NCI-H187 treated with DMSO at 0.1 percent for 48 hours (cell line): ENCODE measurements around the gene DSCAML1.

Source experiments
- DNase-seq: peaks from one replicate; lab custom pipeline; 2025; lab: John Stamatoyannopoulos, UW

The DSCAML1 gene

DNA sequence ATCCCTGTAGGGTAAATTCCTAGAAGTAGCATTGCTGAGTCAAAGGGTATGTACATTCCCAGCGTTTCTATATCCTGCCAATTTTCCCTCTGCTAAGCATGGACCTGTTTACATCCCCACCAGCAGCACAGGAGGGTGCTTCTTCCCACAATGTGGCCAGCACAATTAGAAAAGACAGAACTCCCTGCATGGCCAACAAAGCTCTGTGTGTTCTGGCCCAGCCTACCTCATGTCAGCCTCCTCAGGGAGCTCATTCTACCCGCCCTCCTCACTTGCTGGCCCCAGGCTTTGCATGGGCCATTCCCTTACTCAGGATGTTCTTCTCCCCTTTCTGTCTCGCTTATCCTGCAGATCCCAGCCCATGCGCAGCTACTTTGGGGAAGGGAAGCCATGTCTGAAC is 186.1 kb downstream of the DSCAML1 start:
- DNase-seq: no peak

GRCh38 chr11:117610045-117610444 is 187.0 kb downstream of the DSCAML1 start:
- no peak for DNase-seq

GRCh38 chr11:117607449-117607848 is 189.6 kb downstream of the DSCAML1 start:
- no peak for DNase-seq

GRCh38 chr11:117606790-117607189 is 190.2 kb downstream of the DSCAML1 start:
- DNase-seq: no peak

- no peak for DNase-seq
Measured at GRCh38 chr11:117606211-117606610, 190.8 kb downstream of the DSCAML1 start.

- DNase-seq: no peak
Measured at GRCh38 chr11:117605331-117605730, 191.7 kb downstream of the DSCAML1 start.

- DNase-seq: no peak
Measured at GRCh38 chr11:117604336-117604995, 192.6 kb downstream of the DSCAML1 start.

DNA sequence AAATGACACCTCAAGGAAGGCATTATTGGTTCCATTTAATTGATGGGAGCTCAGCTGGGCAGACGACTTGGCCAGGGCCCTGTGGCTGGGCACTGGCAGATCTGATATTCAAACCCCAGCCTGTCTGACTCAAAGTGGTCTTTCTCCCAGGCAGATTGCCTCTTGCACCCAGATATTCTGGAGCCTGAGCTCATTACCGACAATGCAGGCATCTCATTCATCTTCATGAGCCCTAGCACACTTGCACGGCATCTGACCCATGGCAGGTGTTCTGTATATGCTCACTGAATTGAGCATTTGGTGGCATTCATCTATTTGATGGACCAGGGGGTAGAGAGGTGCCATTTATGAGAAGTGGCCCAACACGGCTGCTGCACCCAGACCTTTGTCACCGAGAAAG is 193.1 kb downstream of the DSCAML1 start:
- DNase-seq: no peak

DNA sequence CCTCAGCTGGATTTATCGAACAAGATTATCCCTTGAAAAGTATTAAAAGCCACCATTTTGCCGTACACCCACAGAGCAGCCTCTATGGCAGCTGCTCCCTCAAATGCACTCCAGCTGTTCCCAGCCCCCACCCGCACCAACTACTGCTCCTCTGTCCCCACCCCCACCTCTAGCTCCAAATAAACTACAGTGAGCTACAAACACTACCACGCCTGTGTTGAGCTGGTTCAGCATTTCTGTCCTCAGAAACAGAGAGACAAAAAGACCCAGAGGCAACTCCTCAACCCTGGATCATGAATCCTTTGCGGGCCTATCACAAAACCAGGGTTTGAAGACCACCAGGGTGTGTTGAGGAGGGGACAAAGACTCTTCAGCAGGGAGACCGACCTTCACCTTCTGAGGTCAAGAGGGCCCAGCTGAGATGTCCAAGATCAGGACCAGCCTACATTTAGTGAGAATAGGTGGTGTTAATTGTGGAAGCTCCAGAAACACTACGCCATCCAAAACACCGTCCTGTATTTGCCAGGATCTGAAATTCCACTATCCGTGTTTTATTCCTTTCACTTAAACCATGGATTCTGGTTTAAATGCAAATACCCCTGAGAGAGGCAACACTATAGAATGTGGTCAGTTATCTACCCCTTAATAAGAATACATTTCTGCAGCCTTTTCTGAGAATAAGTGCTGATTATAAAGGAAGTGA is 195.9 kb downstream of the DSCAML1 start:
- DNase-seq: no peak

DNA sequence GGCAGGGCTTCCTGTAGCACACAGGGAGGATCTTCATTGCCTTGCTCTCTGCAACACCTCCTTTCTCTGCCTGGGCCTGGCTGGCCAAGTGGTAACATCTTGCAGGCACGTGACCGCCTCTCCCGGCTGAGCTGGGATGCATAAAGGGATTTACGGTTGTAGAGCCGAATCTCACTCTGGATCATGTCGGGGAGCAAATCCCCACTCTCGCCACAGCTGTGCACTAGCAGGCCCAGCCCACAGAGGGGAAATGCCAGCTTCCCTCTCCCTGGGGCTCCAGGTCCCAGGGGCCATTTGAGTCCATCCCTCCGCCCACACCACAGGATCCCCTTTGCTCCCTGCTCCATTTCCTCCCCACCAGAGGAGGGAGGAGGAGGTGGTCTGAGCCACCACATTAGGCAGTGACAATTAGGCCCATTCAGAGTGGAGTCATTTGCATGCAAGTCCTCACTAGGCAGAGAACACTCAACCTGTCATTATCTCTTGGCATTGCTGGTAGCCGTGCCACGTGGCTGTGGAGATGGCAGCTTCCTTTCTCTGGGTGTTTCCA is 196.7 kb downstream of the DSCAML1 start:
- no peak for DNase-seq

GRCh38 chr11:117597071-117597470 is 199.9 kb downstream of the DSCAML1 start:
- DNase-seq: no peak

- DNase-seq: no peak
Measured at GRCh38 chr11:117595440-117595839, 201.6 kb downstream of the DSCAML1 start.

- no peak for DNase-seq
Measured at GRCh38 chr11:117594721-117595120, 202.3 kb downstream of the DSCAML1 start.

DNA sequence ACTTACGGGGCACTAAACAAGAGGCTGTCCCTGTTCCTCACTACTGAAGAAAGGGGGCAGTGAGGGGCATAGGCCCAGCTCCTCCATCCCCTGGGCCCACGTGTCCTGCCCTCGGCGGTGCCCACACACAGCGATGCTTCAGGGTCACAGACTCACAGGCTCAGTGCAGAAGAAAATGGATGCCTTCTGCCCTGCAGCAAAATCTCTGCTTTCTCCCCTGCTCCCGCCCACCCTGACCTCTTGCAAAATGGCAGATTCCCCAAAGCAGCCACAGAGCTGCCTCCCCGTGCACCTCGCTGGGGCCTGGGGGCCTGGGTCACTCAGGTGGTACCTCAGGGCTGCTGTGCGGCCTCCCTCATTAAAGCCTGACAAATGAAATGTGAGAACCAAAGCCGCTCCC is 204.0 kb downstream of the DSCAML1 start:
- no peak for DNase-seq

- DNase-seq: no peak
Measured at GRCh38 chr11:117591316-117592039, 205.5 kb downstream of the DSCAML1 start.

DNA sequence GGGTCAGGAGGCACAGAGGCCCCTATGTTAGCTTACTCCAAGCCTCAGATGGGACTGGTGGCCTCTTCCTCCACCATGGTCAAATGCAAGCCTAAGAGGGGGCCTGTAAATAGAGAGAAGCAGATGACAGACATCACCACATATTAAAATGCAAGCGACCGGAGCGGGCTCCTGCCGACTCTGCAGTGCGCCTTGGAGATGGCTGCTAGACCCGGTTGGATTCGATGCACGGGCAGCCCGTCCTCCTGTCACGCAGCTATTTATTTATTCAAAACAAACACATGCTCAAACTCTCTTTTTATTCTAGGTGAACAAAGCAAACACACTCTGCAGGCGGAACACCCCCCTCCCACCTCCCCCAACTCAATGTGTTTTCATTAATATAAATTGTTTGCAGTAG is 208.0 kb downstream of the DSCAML1 start:
- no peak for DNase-seq

GRCh38 chr11:117588166-117588810 is 208.7 kb downstream of the DSCAML1 start:
- no peak for DNase-seq

GRCh38 chr11:117587416-117587815 is 209.6 kb downstream of the DSCAML1 start:
- no peak for DNase-seq

DNA sequence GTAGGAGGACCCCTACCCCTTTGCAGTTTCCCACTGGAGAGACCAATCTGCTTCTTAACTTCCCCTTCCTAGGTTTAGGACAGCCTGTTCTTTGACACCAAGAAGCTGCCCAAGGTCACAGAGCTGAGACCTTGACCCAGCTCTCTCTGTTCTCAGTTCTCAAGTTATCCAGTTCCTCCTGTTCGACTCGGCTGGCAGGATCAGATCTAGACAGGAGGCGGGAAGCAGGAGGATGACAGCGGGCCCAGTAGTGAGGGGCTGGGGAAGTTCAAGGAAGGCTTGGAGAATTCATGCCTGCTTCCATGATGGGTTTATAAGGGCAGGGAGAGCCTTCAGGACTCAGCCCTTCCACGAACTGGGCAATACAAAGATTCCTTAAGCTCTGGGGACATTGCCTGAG is 210.6 kb downstream of the DSCAML1 start:
- DNase-seq: no peak

DNA sequence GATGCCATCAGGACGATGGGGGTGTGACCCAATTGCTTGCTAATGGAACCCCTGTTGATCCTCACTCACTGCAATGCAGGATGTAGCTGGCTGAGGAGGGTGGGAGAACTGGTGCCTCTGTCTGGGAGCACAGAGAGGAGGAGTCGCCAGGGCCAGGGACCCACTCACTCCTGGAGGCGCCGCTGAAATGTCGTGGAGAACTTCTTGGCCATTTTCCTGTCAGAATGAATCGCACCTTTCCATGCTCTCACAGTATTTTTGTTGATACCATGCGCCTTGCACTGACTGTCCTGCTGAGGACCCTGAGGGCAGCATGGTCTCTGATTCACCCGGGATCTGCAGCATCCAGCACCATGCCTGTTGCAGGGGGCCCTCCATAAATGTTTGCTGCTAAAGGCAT is 211.4 kb downstream of the DSCAML1 start:
- DNase-seq: no peak

- no peak for DNase-seq
Measured at GRCh38 chr11:117584056-117584830, 212.8 kb downstream of the DSCAML1 start.
